WTC11 (cell line): ENCODE results near the gene PRRC2B. TPM values are rescaled to one million over a fixed set of nuclear protein-coding genes. Genes with fewer than 3 reads are reported as not detected.
A peak's percentile ranks its signal among the peaks of the same experiment; 100 is the strongest.

Experiments
- ATAC-seq: fragments of 200-7000 bp; cut with Tn5 transposase; 2 replicates; pipeline ENCODE4 v1.10.0; 2021; ENCODE audit warnings: mild to moderate bottlenecking, moderate library complexity
- CTCF ChIA-PET: fragments of 300-600 bp; sonication (Branson Sonifier 250); formaldehyde crosslinking; loops from one replicate; lab custom pipeline; 2021; ENCODE audit warnings: antibody characterized with exemption; lab: Charles Lee
- POLR2A ChIA-PET: fragments of 350-600 bp; sonication (Branson Sonifier 250); formaldehyde crosslinking; loops from one replicate; lab custom pipeline; 2021; ENCODE audit warnings: antibody characterized with exemption; lab: Charles Lee
- DNase-seq: peaks from one replicate; pipeline ENCODE4 v3.0.0; 2021; ENCODE audit warnings: low spot score
- H3K27ac Mint-ChIP-seq: 2 replicates; pipeline ENCODE4 v1.8.0; 2021; ENCODE audit warnings: mixed read lengths
- H3K27me3 Mint-ChIP-seq: 2 replicates; pipeline ENCODE4 v1.8.0; 2021; ENCODE audit warnings: low read depth, mild to moderate bottlenecking, moderate library complexity, mixed read lengths
- H3K36me3 Mint-ChIP-seq: 2 replicates; pipeline ENCODE4 v1.8.0; 2021; ENCODE audit warnings: mixed read lengths
- H3K4me1 Mint-ChIP-seq: 2 replicates; pipeline ENCODE4 v1.8.0; 2022; ENCODE audit warnings: mixed read lengths
- H3K4me3 Mint-ChIP-seq: 2 replicates; pipeline ENCODE4 v1.8.0; 2021; ENCODE audit warnings: mild to moderate bottlenecking, moderate library complexity, mixed read lengths
- H3K9me3 Mint-ChIP-seq: 2 replicates; pipeline ENCODE4 v1.8.0; 2021; ENCODE audit warnings: mixed read lengths
- AFF4 ChIP-seq: sonication (generic); formaldehyde crosslinking; IDR thresholded peaks from 2 replicates; pipeline ENCODE4 v1.8.1; 2023; ENCODE audit warnings: mild to moderate bottlenecking, missing genetic modification reagents, borderline replicate concordance
- CREB1 ChIP-seq: sonication (generic); formaldehyde crosslinking; IDR thresholded peaks from 2 replicates; pipeline ENCODE4 v1.8.0; 2023; ENCODE audit warnings: mild to moderate bottlenecking, missing genetic modification reagents
- E2F1 ChIP-seq: sonication (generic); formaldehyde crosslinking; IDR thresholded peaks from 2 replicates; pipeline ENCODE4 v1.8.0; 2022; ENCODE audit warnings: mild to moderate bottlenecking, missing genetic modification reagents
- ERG ChIP-seq: fragments of 250-450 bp; sonication (Bioruptor Pico); IDR thresholded peaks from 2 replicates; pipeline ENCODE4 v1.8.0; 2021; ENCODE audit warnings: mild to moderate bottlenecking
- FOXP1 ChIP-seq: sonication (generic); formaldehyde crosslinking; IDR thresholded peaks from 2 replicates; pipeline ENCODE4 v1.8.0; 2022; ENCODE audit warnings: missing genetic modification reagents, mild to moderate bottlenecking, moderate library complexity, borderline replicate concordance
- GRHL2 ChIP-seq: fragments of 250-450 bp; sonication (Bioruptor Pico); IDR thresholded peaks from 2 replicates; pipeline ENCODE4 v1.8.0; 2022; ENCODE audit warnings: mild to moderate bottlenecking, moderate library complexity; ENCODE audit not compliant: insufficient replicate concordance, severe bottlenecking
- RELA ChIP-seq: sonication (generic); formaldehyde crosslinking; IDR thresholded peaks from 2 replicates; pipeline ENCODE4 v1.8.1; 2022; ENCODE audit warnings: missing genetic modification reagents, mild to moderate bottlenecking, borderline replicate concordance
- RORB ChIP-seq: fragments of 250-450 bp; sonication (Bioruptor Pico); IDR thresholded peaks from 2 replicates; pipeline ENCODE4 v1.9.0; 2021; ENCODE audit warnings: mild to moderate bottlenecking
- USF1 ChIP-seq: sonication (generic); formaldehyde crosslinking; IDR thresholded peaks from 2 replicates; pipeline ENCODE4 v1.8.0; 2022; ENCODE audit warnings: mild to moderate bottlenecking, missing genetic modification reagents
- ZNF219 ChIP-seq: sonication (generic); formaldehyde crosslinking; IDR thresholded peaks from 2 replicates; pipeline ENCODE4 v1.8.0; 2023; ENCODE audit warnings: missing genetic modification reagents, mild to moderate bottlenecking, borderline replicate concordance
- ZNF232 ChIP-seq: sonication (generic); formaldehyde crosslinking; IDR thresholded peaks from 2 replicates; pipeline ENCODE4 v1.8.0; 2022; ENCODE audit warnings: mild to moderate bottlenecking, missing genetic modification reagents
- ZNF532 ChIP-seq: fragments of 250-450 bp; sonication (Bioruptor Pico); IDR thresholded peaks from 2 replicates; pipeline ENCODE4 v1.9.0; 2021; ENCODE audit warnings: mild to moderate bottlenecking, borderline replicate concordance
- total RNA-seq: library from RNA; stranded (reverse); gene quantifications from 3 replicates; pipeline ENCODE4 v1.2.3, GENCODE V29; 2021
- TF ChIP-seq, protein P1 (sequence below): sonication (generic); formaldehyde crosslinking; IDR thresholded peaks from 2 replicates; pipeline ENCODE4 v1.8.1; 2022; ENCODE audit warnings: low read depth, mild to moderate bottlenecking, moderate library complexity, missing genetic modification reagents, borderline replicate concordance

Gene PRRC2B
- total RNA-seq, 1 experiment from 2014 or later: 272 TPM

GRCh38 chr9:131520503-131520902 lies 126.6 kb downstream of the PRRC2B start:
- CTCF ChIA-PET: no interaction called here
- POLR2A ChIA-PET: no interaction called here
- Mint-ChIP-seq H3K4me3 (no peak overlapping the region), H3K4me1 (no peaks in the 10 kb centered on the region), H3K27me3 (no peaks in the 10 kb centered on the region), H3K9me3 (no peaks in the 10 kb centered on the region), H3K27ac (0 out of 2 replicates have a peak overlapping the region, but pooled peaks have one; percentile 23), H3K36me3 (peaks cover 52% of the 10 kb centered on the region)
- TF ChIP-seq AFF4 (no peak), ZNF232 (CRISPR knock-in tag) (no peak), USF1 (CRISPR knock-in tag) (no peak), ERG (CRISPR knock-in tag) (no peak), ZNF219 (no peak), RORB (CRISPR knock-in tag) (no peak), ZNF532 (CRISPR knock-in tag) (no peak), RELA (no peak), E2F1 (CRISPR knock-in tag) (no peak), GRHL2 (CRISPR knock-in tag) (no peak), CREB1 (CRISPR knock-in tag) (no peak), FOXP1 (CRISPR knock-in tag) (no peak)
- TF ChIP-seq, protein P1, sequence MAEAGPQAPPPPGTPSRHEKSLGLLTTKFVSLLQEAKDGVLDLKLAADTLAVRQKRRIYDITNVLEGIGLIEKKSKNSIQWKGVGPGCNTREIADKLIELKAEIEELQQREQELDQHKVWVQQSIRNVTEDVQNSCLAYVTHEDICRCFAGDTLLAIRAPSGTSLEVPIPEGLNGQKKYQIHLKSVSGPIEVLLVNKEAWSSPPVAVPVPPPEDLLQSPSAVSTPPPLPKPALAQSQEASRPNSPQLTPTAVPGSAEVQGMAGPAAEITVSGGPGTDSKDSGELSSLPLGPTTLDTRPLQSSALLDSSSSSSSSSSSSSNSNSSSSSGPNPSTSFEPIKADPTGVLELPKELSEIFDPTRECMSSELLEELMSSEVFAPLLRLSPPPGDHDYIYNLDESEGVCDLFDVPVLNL (CRISPR knock-in tag): no peak
- DNase-seq (no peak), ATAC-seq (no peak)
